ENCODE results near the gene ANKRD24. TPM values are rescaled to one million over a fixed set of nuclear protein-coding genes. Genes with fewer than 3 reads are reported as not detected.

Gene ANKRD24
- total and polyA plus RNA-seq, 2 of the 13 experiments (the other 11 are each of a cell fraction or from before 2014, with no cell fraction given): 0.13 to 0.24 TPM

DNA sequence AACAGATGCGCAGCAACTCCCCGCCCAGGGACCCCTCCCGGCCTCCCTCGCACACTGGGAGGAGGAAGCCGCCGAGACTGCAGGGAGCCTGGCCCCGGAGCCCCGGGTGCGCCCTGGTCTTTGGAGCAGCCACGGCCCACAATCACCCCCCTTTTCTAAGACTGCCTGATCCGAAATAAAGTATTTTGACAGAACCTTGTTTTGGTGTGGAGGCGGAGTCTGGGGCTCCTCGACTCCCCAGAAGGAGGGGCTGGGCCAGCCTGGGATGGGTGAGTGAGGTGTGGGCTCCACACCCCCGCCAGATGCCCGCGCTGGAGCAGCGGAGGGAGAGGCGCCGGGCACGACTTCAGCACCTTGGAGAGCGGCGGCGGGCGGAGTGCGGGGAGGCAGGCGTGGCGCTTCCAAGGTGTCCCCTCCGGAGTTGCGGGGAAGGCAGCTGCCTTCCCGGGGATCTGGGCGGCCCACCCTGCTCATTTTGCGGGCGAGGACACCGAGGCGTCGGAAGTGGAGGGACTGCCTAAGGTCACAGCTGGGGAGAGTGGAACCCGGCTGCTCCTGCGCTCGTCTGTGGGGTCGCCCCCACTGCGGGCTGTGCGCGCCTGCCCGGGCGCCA is 9.5 kb upstream of the ANKRD24 start (continued):
- TF ChIP-seq, protein P1, sequence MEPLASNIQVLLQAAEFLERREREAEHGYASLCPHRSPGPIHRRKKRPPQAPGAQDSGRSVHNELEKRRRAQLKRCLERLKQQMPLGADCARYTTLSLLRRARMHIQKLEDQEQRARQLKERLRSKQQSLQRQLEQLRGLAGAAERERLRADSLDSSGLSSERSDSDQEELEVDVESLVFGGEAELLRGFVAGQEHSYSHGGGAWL (CRISPR knock-in tag; IDR thresholded peaks at IDR 0.05): peak; percentile 82; the same call in 1 of the 2 replicates
- TF ChIP-seq PITX1 (CRISPR knock-in tag; IDR thresholded peaks at IDR 0.05) (no peak), ZNF749 (CRISPR knock-in tag; IDR thresholded peaks at IDR 0.05; ENCODE audit: borderline replicate concordance) (peak; percentile 58; the same call in 1 of the 2 replicates), ZNF780A (CRISPR knock-in tag; IDR thresholded peaks at IDR 0.05) (no peak; the same call in 1 of the 2 replicates), SRSF1 (optimal IDR thresholded peaks at IDR 0.05; ENCODE audit: low read depth, low read length) (no peak), ZNF329 (CRISPR knock-in tag; IDR thresholded peaks at IDR 0.05; ENCODE audit: low read depth) (no peak), SUZ12 (IDR thresholded peaks at IDR 0.05; ENCODE audit: low read depth, low read length) (no peak), ZSCAN21 (CRISPR knock-in tag; IDR thresholded peaks at IDR 0.05; ENCODE audit: borderline replicate concordance) (0 out of 2 replicates have a peak, but pooled peaks have one; percentile 31), TRAFD1 (CRISPR knock-in tag; IDR thresholded peaks at IDR 0.05; ENCODE audit: borderline replicate concordance) (no peak), CEBPB (IDR thresholded peaks at IDR 0.05; ENCODE audit: borderline replicate concordance, low read depth, low read length) (no peak), ZNF720 (CRISPR knock-in tag; IDR thresholded peaks at IDR 0.05) (no peak), CCDC6 (CRISPR knock-in tag; IDR thresholded peaks at IDR 0.05) (no peak), HMG20A (CRISPR knock-in tag; IDR thresholded peaks at IDR 0.05; ENCODE audit: borderline replicate concordance) (no peak), ZNF281 (CRISPR knock-in tag; IDR thresholded peaks at IDR 0.05; ENCODE audit: borderline replicate concordance) (no peak), HNF4A (CRISPR knock-in tag; IDR thresholded peaks at IDR 0.05) (no peak), ZNF367 (CRISPR knock-in tag; IDR thresholded peaks at IDR 0.05; ENCODE audit: borderline replicate concordance) (no peak)
- TF ChIP-seq, protein P2, sequence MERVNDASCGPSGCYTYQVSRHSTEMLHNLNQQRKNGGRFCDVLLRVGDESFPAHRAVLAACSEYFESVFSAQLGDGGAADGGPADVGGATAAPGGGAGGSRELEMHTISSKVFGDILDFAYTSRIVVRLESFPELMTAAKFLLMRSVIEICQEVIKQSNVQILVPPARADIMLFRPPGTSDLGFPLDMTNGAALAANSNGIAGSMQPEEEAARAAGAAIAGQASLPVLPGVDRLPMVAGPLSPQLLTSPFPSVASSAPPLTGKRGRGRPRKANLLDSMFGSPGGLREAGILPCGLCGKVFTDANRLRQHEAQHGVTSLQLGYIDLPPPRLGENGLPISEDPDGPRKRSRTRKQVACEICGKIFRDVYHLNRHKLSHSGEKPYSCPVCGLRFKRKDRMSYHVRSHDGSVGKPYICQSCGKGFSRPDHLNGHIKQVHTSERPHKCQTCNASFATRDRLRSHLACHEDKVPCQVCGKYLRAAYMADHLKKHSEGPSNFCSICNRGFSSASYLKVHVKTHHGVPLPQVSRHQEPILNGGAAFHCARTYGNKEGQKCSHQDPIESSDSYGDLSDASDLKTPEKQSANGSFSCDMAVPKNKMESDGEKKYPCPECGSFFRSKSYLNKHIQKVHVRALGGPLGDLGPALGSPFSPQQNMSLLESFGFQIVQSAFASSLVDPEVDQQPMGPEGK (CRISPR knock-in tag; IDR thresholded peaks at IDR 0.05): 0 out of 2 replicates have a peak, but pooled peaks have one; percentile 33
- TF ChIP-seq, protein P3, sequence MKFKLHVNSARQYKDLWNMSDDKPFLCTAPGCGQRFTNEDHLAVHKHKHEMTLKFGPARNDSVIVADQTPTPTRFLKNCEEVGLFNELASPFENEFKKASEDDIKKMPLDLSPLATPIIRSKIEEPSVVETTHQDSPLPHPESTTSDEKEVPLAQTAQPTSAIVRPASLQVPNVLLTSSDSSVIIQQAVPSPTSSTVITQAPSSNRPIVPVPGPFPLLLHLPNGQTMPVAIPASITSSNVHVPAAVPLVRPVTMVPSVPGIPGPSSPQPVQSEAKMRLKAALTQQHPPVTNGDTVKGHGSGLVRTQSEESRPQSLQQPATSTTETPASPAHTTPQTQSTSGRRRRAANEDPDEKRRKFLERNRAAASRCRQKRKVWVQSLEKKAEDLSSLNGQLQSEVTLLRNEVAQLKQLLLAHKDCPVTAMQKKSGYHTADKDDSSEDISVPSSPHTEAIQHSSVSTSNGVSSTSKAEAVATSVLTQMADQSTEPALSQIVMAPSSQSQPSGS (CRISPR knock-in tag; IDR thresholded peaks at IDR 0.05): 0 out of 2 replicates have a peak, but pooled peaks have one; percentile 52
